MCF 10A (cell line): ENCODE data around the gene DCLRE1B. TPM values are rescaled to one million over a fixed set of nuclear protein-coding genes. Genes with fewer than 3 reads are reported as not detected.

ENCODE experiments used
- BruUV-seq: library from RNA; stranded (reverse); fragments of 400-500 nt; replicated peaks from 2 replicates; lab custom pipeline; 2021; lab: Mats Ljungman, UMichigan
- CTCF ChIA-PET: fragments of 300-600 bp; sonication (Branson Sonifier 250); formaldehyde crosslinking; extraction: SDS; loops from one replicate; lab custom pipeline; 2021; ENCODE audit warnings: antibody characterized with exemption, inconsistent platforms; lab: Yijun Ruan, JAX
- POLR2A ChIA-PET: fragments of 300-600, 350-650 bp; sonication (Branson Sonifier 250); formaldehyde crosslinking; extraction: SDS; loops from one replicate; lab custom pipeline; 2020; ENCODE audit warnings: antibody characterized with exemption, inconsistent platforms; lab: Yijun Ruan, JAX
- DNase-seq: peaks from one replicate; pipeline ENCODE4 v3.0.0-alpha.2; 2018; ENCODE audit not compliant: unreplicated experiment
- H3K27ac Mint-ChIP-seq: one replicate; pipeline ENCODE4 v1.8.0; 2022; ENCODE audit warnings: mild to moderate bottlenecking, low read depth, mixed read lengths; ENCODE audit not compliant: unreplicated experiment
- H3K27me3 Mint-ChIP-seq: one replicate; pipeline ENCODE4 v1.8.0; 2022; ENCODE audit warnings: mixed read lengths; ENCODE audit not compliant: insufficient read depth, unreplicated experiment
- H3K36me3 Mint-ChIP-seq: one replicate; pipeline ENCODE4 v1.8.0; 2022; ENCODE audit warnings: mild to moderate bottlenecking, moderate library complexity, mixed read lengths; ENCODE audit not compliant: insufficient read depth, unreplicated experiment
- H3K4me1 Mint-ChIP-seq: one replicate; pipeline ENCODE4 v1.8.0; 2022; ENCODE audit warnings: mixed read lengths; ENCODE audit not compliant: insufficient read depth, unreplicated experiment
- H3K4me3 Mint-ChIP-seq: one replicate; pipeline ENCODE4 v1.8.0; 2022; ENCODE audit warnings: mild to moderate bottlenecking, moderate library complexity, mixed read lengths; ENCODE audit not compliant: unreplicated experiment
- H3K9me3 Mint-ChIP-seq: one replicate; pipeline ENCODE4 v1.8.0; 2022; ENCODE audit warnings: mixed read lengths; ENCODE audit not compliant: unreplicated experiment
- CTCF ChIP-seq: fragments of 200-600 bp; IDR thresholded peaks from one replicate; pipeline ENCODE4 v1.8.0; 2022; ENCODE audit warnings: antibody characterized with exemption, mild to moderate bottlenecking; ENCODE audit not compliant: unreplicated experiment
- intact Hi-C: fragments of 100-400 bp; cut with micrococcal nuclease; formaldehyde crosslinking; loops from 2 replicates; pipeline ENCODE4 v1.14.1; 2022
- total RNA-seq: library from RNA; stranded (reverse); gene quantifications from 2 replicates; pipeline ENCODE4 v1.2.3, GENCODE V29; 2022

DCLRE1B gene
- total RNA-seq, 1 experiment from 2014 or later: 8.1 TPM

GRCh38 chr1:113860891-113861290 is 44.2 kb upstream of the DCLRE1B start:
- ChIA-PET CTCF (interaction anchor here (1.0 to 1.9 kb wide), 3 partner anchors 13 to 423 kb away, joined by 3 to 7 read pairs (median 3); no protein-coding TSS in a partner anchor), POLR2A (interaction anchor here (0.5 kb wide), 1 partner anchor 17 kb away, joined by 3 read pairs; no protein-coding TSS in a partner anchor)
- BruUV-seq: no TSS peak
- peak overlapping the region; percentile 36 for H3K27ac Mint-ChIP-seq
- H3K4me1 Mint-ChIP-seq: peaks cover 19% of the 10 kb centered on the region
- no peaks in the 10 kb centered on the region for H3K9me3 Mint-ChIP-seq
- intact Hi-C loops: no loop called here
- no peak for TF ChIP-seq CTCF
- H3K4me3 Mint-ChIP-seq: no peak overlapping the region
- H3K27me3 Mint-ChIP-seq: no peaks in the 10 kb centered on the region
- peak; percentile 35 for DNase-seq
- no peaks in the 10 kb centered on the region for H3K36me3 Mint-ChIP-seq

- H3K36me3 Mint-ChIP-seq: no peaks in the 10 kb centered on the region
- no peak for TF ChIP-seq CTCF
- no peak overlapping the region for H3K4me3 Mint-ChIP-seq
- H3K27ac Mint-ChIP-seq: no peak overlapping the region
- intact Hi-C loops: no loop called here
- H3K9me3 Mint-ChIP-seq: no peaks in the 10 kb centered on the region
- BruUV-seq: no TSS peak
- CTCF ChIA-PET: interaction anchor here (1.0 to 1.5 kb wide), 2 partner anchors 13 to 44 kb away, joined by 3 read pairs; no protein-coding TSS in a partner anchor
- H3K4me1 Mint-ChIP-seq: peaks cover 13% of the 10 kb centered on the region
- no peak for DNase-seq
- no peaks in the 10 kb centered on the region for H3K27me3 Mint-ChIP-seq
- POLR2A ChIA-PET: no interaction called here
Measured at GRCh38 chr1:113861641-113862040, 43.5 kb upstream of the DCLRE1B start.

- intact Hi-C loops: no loop called here
- no peaks in the 10 kb centered on the region for H3K27me3 Mint-ChIP-seq
- no peak for TF ChIP-seq CTCF
- ChIA-PET POLR2A (interaction anchor here (1.4 kb wide), 1 partner anchor 56 kb away, joined by 3 read pairs; the partner anchor contains the start of gene RSBN1), CTCF (interaction anchor here (0.6 to 2.3 kb wide), 7 partner anchors 12 to 1152 kb away, joined by 3 to 9 read pairs (median 4); no protein-coding TSS in a partner anchor)
- no TSS peak for BruUV-seq
- H3K36me3 Mint-ChIP-seq: no peaks in the 10 kb centered on the region
- H3K4me1 Mint-ChIP-seq: peaks cover 5% of the 10 kb centered on the region
- H3K27ac Mint-ChIP-seq: peak overlapping the region; percentile 74
- no peak overlapping the region for H3K4me3 Mint-ChIP-seq
- no peaks in the 10 kb centered on the region for H3K9me3 Mint-ChIP-seq
- DNase-seq: no peak
Measured at GRCh38 chr1:113868387-113869083, 36.6 kb upstream of the DCLRE1B start.

- CTCF ChIA-PET: interaction anchor here (2.3 kb wide), 1 partner anchor 14 kb away, joined by 9 read pairs; no protein-coding TSS in a partner anchor
- BruUV-seq: no TSS peak
- Mint-ChIP-seq H3K4me1 (peaks cover 11% of the 10 kb centered on the region), H3K9me3 (no peaks in the 10 kb centered on the region), H3K27ac (peak overlapping the region; percentile 12), H3K36me3 (no peaks in the 10 kb centered on the region), H3K27me3 (no peaks in the 10 kb centered on the region), H3K4me3 (no peak overlapping the region)
- DNase-seq: no peak
- intact Hi-C loops: no loop called here
- TF ChIP-seq CTCF: no peak
- POLR2A ChIA-PET: no interaction called here
Measured at GRCh38 chr1:113870778-113871177, 34.3 kb upstream of the DCLRE1B start.
